OCI-LY1 (cell line): Measurements from ENCODE around the gene TFDP2.

Source experiments
- H2AFZ ChIP-seq: fragments of 200-600 bp; sonication (generic), shearing (Covaris generic); 2 replicates; pipeline ENCODE4 v1.6.0; 2014; ENCODE audit warnings: antibody characterized with exemption, mild to moderate bottlenecking, low read length
- H3F3A ChIP-seq: fragments of 200-600 bp; sonication (generic), shearing (Covaris generic); 2 replicates; pipeline ENCODE4 v1.6.0; 2014; ENCODE audit warnings: mild to moderate bottlenecking, antibody characterized with exemption, low read length, moderate library complexity; ENCODE audit not compliant: insufficient read depth
- H3K27ac ChIP-seq: fragments of 200-600 bp; sonication (generic); 2 replicates; pipeline ENCODE4 v1.5.1; 2014; ENCODE audit warnings: low read length, mixed run types, mild to moderate bottlenecking, low read depth; ENCODE audit not compliant: poor library complexity, severe bottlenecking
- H3K27me3 ChIP-seq: fragments of 200-600 bp; sonication (generic); 2 replicates; pipeline ENCODE4 v1.6.0; 2014; ENCODE audit warnings: antibody characterized with exemption, mild to moderate bottlenecking, low read length, moderate library complexity; ENCODE audit not compliant: insufficient read depth
- H3K36me3 ChIP-seq: fragments of 200-600 bp; sonication (generic); 2 replicates; pipeline ENCODE4 v1.6.1; 2014; ENCODE audit warnings: mild to moderate bottlenecking, antibody characterized with exemption, low read length, moderate library complexity, mixed read lengths; ENCODE audit not compliant: insufficient read depth
- H3K4me1 ChIP-seq: fragments of 200-600 bp; sonication (generic); 2 replicates; pipeline ENCODE4 v1.5.1; 2014; ENCODE audit warnings: mild to moderate bottlenecking, low read length, moderate library complexity; ENCODE audit not compliant: insufficient read depth, severe bottlenecking
- H3K4me2 ChIP-seq: fragments of 200-600 bp; sonication (generic), shearing (Covaris generic); 2 replicates; pipeline ENCODE4 v1.6.1; 2014; ENCODE audit warnings: low read length
- H3K4me3 ChIP-seq: fragments of 200-600 bp; sonication (generic); 2 replicates; pipeline ENCODE4 v1.5.1; 2014; ENCODE audit warnings: low read length, low read depth, mild to moderate bottlenecking, mixed read lengths; ENCODE audit not compliant: poor library complexity, severe bottlenecking
- H3K79me2 ChIP-seq: fragments of 200-600 bp; shearing (Covaris generic); 2 replicates; pipeline ENCODE4 v1.6.1; 2016; ENCODE audit warnings: mixed run types, low read length, mixed read lengths; ENCODE audit not compliant: insufficient read depth
- H3K9ac ChIP-seq: fragments of 200-600 bp; sonication (generic), shearing (Covaris generic); 2 replicates; pipeline ENCODE4 v1.6.1; 2014; ENCODE audit warnings: mild to moderate bottlenecking, low read length, mixed read lengths
- H3K9me2 ChIP-seq: fragments of 200-600 bp; sonication (generic), shearing (Covaris generic); 2 replicates; pipeline ENCODE4 v1.6.1; 2014; ENCODE audit warnings: low read depth, mild to moderate bottlenecking, low read length, mixed read lengths
- H3K9me3 ChIP-seq: fragments of 200-600 bp; shearing (Covaris generic); 2 replicates; pipeline ENCODE4 v1.6.1; 2014; ENCODE audit warnings: low read length, mixed read lengths
- H4K20me1 ChIP-seq: fragments of 200-600 bp; sonication (generic), shearing (Covaris generic); 2 replicates; pipeline ENCODE4 v1.6.0; 2016; ENCODE audit warnings: mild to moderate bottlenecking, low read length; ENCODE audit not compliant: insufficient read depth
- EZH2 ChIP-seq: fragments of 200-600 bp; sonication (generic), shearing (Covaris generic); IDR thresholded peaks from 2 replicates; pipeline ENCODE4 v1.8.0; 2017; ENCODE audit warnings: borderline replicate concordance, mixed run types, mild to moderate bottlenecking, antibody characterized with exemption, low read length, moderate library complexity, mixed read lengths
- TF ChIP-seq, protein P1 (sequence below): fragments of 200-600 bp; sonication (generic), shearing (Covaris generic); IDR thresholded peaks from 2 replicates; pipeline ENCODE4 v1.5.1; 2017; ENCODE audit warnings: mild to moderate bottlenecking, antibody characterized with exemption, low read length, moderate library complexity, mixed read lengths

The TFDP2 gene

GRCh38 chr3:142072816-142073215 is 76.5 kb downstream of the TFDP2 start:
- Histone ChIP-seq H3K79me2 (peaks cover 6% of the 10 kb centered on the region; the same call in 1 of the 2 replicates), H3K36me3 (peaks cover 27% of the 10 kb centered on the region; the same call in 1 of the 2 replicates), H3K9me3 (no peaks in the 10 kb centered on the region), H3K27ac (no peak overlapping the region), H3F3A (no peaks in the 10 kb centered on the region), H3K4me2 (no peak overlapping the region), H2AFZ (no peak overlapping the region), H3K4me1 (peaks cover 10% of the 10 kb centered on the region), H4K20me1 (no peaks in the 10 kb centered on the region), H3K27me3 (no peaks in the 10 kb centered on the region), H3K4me3 (no peak overlapping the region), H3K9me2 (no peaks in the 10 kb centered on the region), H3K9ac (no peak overlapping the region)
- TF ChIP-seq, protein P1, sequence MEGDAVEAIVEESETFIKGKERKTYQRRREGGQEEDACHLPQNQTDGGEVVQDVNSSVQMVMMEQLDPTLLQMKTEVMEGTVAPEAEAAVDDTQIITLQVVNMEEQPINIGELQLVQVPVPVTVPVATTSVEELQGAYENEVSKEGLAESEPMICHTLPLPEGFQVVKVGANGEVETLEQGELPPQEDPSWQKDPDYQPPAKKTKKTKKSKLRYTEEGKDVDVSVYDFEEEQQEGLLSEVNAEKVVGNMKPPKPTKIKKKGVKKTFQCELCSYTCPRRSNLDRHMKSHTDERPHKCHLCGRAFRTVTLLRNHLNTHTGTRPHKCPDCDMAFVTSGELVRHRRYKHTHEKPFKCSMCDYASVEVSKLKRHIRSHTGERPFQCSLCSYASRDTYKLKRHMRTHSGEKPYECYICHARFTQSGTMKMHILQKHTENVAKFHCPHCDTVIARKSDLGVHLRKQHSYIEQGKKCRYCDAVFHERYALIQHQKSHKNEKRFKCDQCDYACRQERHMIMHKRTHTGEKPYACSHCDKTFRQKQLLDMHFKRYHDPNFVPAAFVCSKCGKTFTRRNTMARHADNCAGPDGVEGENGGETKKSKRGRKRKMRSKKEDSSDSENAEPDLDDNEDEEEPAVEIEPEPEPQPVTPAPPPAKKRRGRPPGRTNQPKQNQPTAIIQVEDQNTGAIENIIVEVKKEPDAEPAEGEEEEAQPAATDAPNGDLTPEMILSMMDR = no peak

DNA sequence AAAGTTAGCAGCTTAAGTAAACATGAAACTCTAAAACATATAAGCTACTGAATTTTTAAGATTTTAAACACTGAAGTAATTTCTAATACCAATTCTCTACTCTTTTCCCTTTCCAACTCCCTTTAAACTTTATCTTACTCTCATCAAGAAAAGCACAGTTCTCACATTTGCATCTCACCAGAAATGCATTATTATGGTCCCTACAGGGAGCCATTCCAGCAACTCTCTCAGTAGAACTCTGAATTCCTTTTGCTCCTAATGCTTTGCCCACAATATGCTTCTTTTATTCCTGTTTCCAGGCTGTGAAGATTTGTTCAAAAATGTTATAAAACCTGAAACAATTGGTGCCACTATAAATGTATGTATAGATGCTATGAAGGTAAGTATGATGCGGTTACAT is 83.4 kb downstream of the TFDP2 start:
- H3K27ac ChIP-seq = no peak overlapping the region

GRCh38 chr3:142065344-142065743 is 84.0 kb downstream of the TFDP2 start:
- Histone ChIP-seq H2AFZ (no peak overlapping the region), H3F3A (no peaks in the 10 kb centered on the region), H3K4me1 (no peaks in the 10 kb centered on the region), H3K36me3 (peaks cover 42% of the 10 kb centered on the region), H3K9ac (no peak overlapping the region), H3K27me3 (no peaks in the 10 kb centered on the region), H3K27ac (no peak overlapping the region), H3K4me3 (no peak overlapping the region), H3K79me2 (peaks cover 7% of the 10 kb centered on the region; the same call in 1 of the 2 replicates), H4K20me1 (no peaks in the 10 kb centered on the region), H3K9me2 (no peaks in the 10 kb centered on the region), H3K9me3 (0 out of 2 replicates have a peak, but pooled peaks cover 2% of the 10 kb centered on the region), H3K4me2 (no peak overlapping the region)
- TF ChIP-seq EZH2 = no peak
- TF ChIP-seq, protein P1 = no peak

More for the DNA sequence above, 83.4 kb downstream of the TFDP2 start:
- no peak overlapping the region for H3K4me3 ChIP-seq
- no peaks in the 10 kb centered on the region for H3K27me3 ChIP-seq
- H3K36me3 ChIP-seq = peaks cover 45% of the 10 kb centered on the region
- no peak for TF ChIP-seq EZH2
- 0 out of 2 replicates have a peak, but pooled peaks cover 2% of the 10 kb centered on the region for H3K9me3 ChIP-seq
- no peaks in the 10 kb centered on the region for H3F3A ChIP-seq
- no peak overlapping the region for H3K9ac ChIP-seq
- H3K4me2 ChIP-seq = no peak overlapping the region
- peaks cover 3% of the 10 kb centered on the region; the same call in 1 of the 2 replicates for H3K79me2 ChIP-seq
- no peaks in the 10 kb centered on the region for H4K20me1 ChIP-seq
- no peak overlapping the region for H2AFZ ChIP-seq
- no peaks in the 10 kb centered on the region for H3K4me1 ChIP-seq
- no peaks in the 10 kb centered on the region for H3K9me2 ChIP-seq

- TF ChIP-seq, protein P1 = no peak
- no peak for TF ChIP-seq EZH2
- Histone ChIP-seq H3K9me2 (no peaks in the 10 kb centered on the region), H3F3A (no peaks in the 10 kb centered on the region), H4K20me1 (no peaks in the 10 kb centered on the region), H3K36me3 (peaks cover 43% of the 10 kb centered on the region), H3K27ac (no peak overlapping the region), H3K4me1 (no peaks in the 10 kb centered on the region), H3K79me2 (peaks cover 7% of the 10 kb centered on the region; the same call in 1 of the 2 replicates), H3K9me3 (0 out of 2 replicates have a peak, but pooled peaks cover 2% of the 10 kb centered on the region), H3K9ac (no peak overlapping the region), H3K4me2 (no peak overlapping the region), H2AFZ (no peak overlapping the region), H3K27me3 (no peaks in the 10 kb centered on the region), H3K4me3 (no peak overlapping the region)
Observed at GRCh38 chr3:142064454-142064853, 84.9 kb downstream of the TFDP2 start.
